Uterus (tissue), 4 donors: Measurements from ENCODE around the gene CCDC170. TPM values are rescaled to one million over a fixed set of nuclear protein-coding genes. Genes with fewer than 3 reads are reported as not detected.
"Not testable (repeated sequence)": the region's sequence is repeated elsewhere in the genome, so short reads cannot be mapped to it uniquely, and the experiment has no call there.

Source experiments
- DNase-seq, 2 donors: peaks; one replicate each; pipeline ENCODE4 v3.0.0-alpha.2; 2019 to 2020
- H3K27ac ChIP-seq, 2 donors: fragments of 200-600 bp; sonication (generic); 1 replicate in 1 of 2; 2 replicates in 1 of 2; pipeline ENCODE4 v1.5.1; 2016 to 2018
- H3K27me3 ChIP-seq, 2 donors: fragments of 200-600 bp; sonication (generic); one replicate each; pipeline ENCODE4 v1.5.1; 2018 to 2019; ENCODE audit warnings: control low read depth in 1 of 2
- H3K36me3 ChIP-seq, 2 donors: fragments of 200-600 bp; sonication (generic); one replicate each; pipeline ENCODE4 v1.5.1; 2019; ENCODE audit warnings: control low read depth in 1 of 2
- H3K4me1 ChIP-seq, 2 donors: fragments of 200-600 bp; sonication (generic); one replicate each; pipeline ENCODE4 v1.5.1; 2018 to 2019; ENCODE audit warnings: control low read depth in 1 of 2
- H3K4me3 ChIP-seq, 2 donors: fragments of 200-600 bp; sonication (generic); 1 replicate in 1 of 2; 2 replicates in 1 of 2; pipeline ENCODE4 v1.5.1; 2018 to 2019; ENCODE audit warnings: mild to moderate bottlenecking in 1 of 2
- H3K9me3 ChIP-seq, 2 donors: fragments of 200-600 bp; sonication (generic); one replicate each; pipeline ENCODE4 v1.5.1; 2019; ENCODE audit warnings: control low read depth in 1 of 2
- CTCF ChIP-seq, 4 experiments: fragments of 200-600 bp in 2 of 4; fragments of 450-650 bp in 2 of 4; sonication (generic) in 2 of 4; IDR thresholded peaks; one replicate each; pipeline ENCODE4 v1.5.1; 2016 to 2019; ENCODE audit warnings: antibody characterized with exemption in 4 of 4, mild to moderate bottlenecking in 2 of 4, moderate library complexity in 1 of 4
- POLR2A ChIP-seq, 2 donors: fragments of 450-650 bp; IDR thresholded peaks; one replicate each; pipeline ENCODE4 v1.6.1; 2016; ENCODE audit warnings: antibody characterized with exemption in 2 of 2, mild to moderate bottlenecking in 1 of 2, moderate library complexity in 1 of 2
- intact Hi-C: fragments of 100-400 bp; cut with DNase I; formaldehyde crosslinking; loops from one replicate; pipeline ENCODE4 v1.15.1; 2023; ENCODE audit warnings: low total_unique reads
- total RNA-seq, 4 donors: library from RNA; depleted of rRNA in 3 of 4; stranded (reverse); fragments of >200 nt in 3 of 4; gene quantifications; one replicate each; pipeline versions ENCODE4 v1.1.0 to v1.2.4, GENCODE V29; 2014 to 2023
- donor health status: DM: yes; HTN: yes; CAD: no.

CCDC170 gene
- total RNA-seq, 4 donors from 2014 or later = 0.29 to 14.2 (median 4.1) TPM

GRCh38 chr6:151451417-151451949 is 42.3 kb upstream of the CCDC170 start:
- Histone ChIP-seq H3K9me3 (no peaks in the 10 kb centered on the region), H3K36me3 (no peaks in the 10 kb centered on the region), H3K4me1 (no peaks in the 10 kb centered on the region), H3K27me3 (no peaks in the 10 kb centered on the region), H3K27ac (peak overlapping the region; percentile 95 to 98), H3K4me3 (peak overlapping the region; percentile 59 to 93)
- no peak for DNase-seq
- intact Hi-C loops = loop anchor here (10.0 kb wide), 1 partner anchor 57 kb away; the partner anchor contains the start of gene ZBTB2
- TF ChIP-seq POLR2A (IDR thresholded peaks at IDR 0.05) (no peak), CTCF (IDR thresholded peaks at IDR 0.05) (no peak)

DNA sequence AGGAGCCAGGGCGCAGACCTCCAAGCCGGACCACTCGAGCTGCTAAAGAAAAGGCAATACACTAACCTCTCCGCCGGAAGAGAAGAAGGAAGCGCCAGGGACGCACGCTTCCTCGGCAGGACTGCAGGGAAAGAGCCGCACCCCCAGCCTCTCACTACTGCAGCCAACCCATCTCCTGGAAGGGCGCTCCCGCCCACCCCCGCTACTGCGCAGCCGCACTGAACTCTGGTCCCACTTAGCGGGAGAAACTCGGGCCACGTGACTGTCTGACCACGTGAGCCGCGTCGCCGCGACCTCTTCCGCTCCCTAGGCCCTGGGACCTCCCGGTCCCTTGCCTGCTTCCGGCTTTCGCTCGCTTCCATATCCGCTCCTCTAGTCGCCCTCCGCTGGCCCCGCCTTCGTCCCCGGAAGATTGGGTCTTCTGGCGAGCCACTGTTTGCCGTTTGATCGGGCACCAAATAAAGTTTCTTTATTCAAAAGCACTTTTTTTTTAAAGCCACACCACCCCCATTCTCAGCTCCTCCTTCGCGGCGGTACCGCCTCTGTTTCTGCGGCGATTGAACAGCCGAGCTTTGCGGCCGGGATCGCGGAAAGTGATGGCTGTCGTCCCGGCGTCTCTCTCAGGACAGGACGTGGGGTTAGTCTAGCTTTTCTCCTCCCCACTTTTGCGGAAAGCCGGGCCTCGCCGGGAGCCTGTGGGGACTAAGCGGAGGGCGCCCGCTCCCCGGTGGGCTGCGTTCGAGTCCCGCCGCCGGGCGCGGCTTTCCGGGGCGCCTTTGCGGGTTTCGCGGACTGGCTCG is 41.7 kb upstream of the CCDC170 start, which contains the start of gene RMND1:
TSS of gene RMND1 (minus strand) at position 177 of the 800 bp plus-strand sequence. CDS start 6,315 bp downstream, outside the sequence.
- Histone ChIP-seq H3K9me3 (no peaks in the 10 kb centered on the region), H3K4me1 (no peaks in the 10 kb centered on the region), H3K27me3 (no peaks in the 10 kb centered on the region), H3K4me3 (peak within 1 kb of the TSS; percentile 93 to 98), H3K27ac (peak within 1 kb of the TSS; percentile 95 to 98), H3K36me3 (no peaks in the 10 kb centered on the region)
- peak in 1 of 4 experiments; percentile 11 for TF ChIP-seq CTCF (IDR thresholded peaks at IDR 0.05)
- TF ChIP-seq POLR2A (IDR thresholded peaks at IDR 0.05) = peak; percentile 44 to 51
- intact Hi-C loops = loop anchor here (10.0 kb wide), 1 partner anchor 57 kb away; the partner anchor contains the start of gene ZBTB2
- DNase-seq = peak; percentile 100

DNA sequence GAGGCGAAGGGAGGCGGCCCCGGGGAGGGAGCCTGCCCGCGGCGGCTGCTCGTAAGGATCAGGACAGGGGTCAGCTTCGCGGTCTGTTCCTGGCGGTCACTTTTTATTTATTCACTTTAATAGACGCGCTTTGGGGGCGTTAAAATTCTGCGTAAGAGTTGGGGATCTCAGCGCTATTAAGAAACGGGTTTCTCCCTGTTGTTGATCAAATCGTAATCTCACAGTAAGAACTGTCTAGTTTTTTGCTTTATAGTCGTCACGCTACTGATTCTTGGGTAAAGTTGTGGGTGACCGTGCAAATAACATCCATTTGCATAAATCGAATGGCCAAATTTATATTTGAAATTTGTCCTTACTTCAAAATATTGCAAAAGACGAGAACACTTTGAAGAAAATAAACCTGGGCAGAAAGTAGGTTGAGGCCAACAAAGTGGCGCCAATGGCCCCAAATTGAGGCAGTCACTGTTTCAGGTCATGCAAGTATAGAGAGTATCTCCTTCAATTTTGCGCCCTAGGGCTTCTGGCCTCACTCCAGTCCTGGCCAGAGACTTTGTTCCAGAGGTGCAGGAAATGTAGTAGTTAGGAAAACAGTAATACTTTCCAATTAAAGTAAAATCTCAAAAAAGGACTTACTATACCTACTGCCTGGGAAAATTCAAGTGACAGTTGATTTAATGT is 40.9 kb upstream of the CCDC170 start:
- DNase-seq = peak in 1 of 2 donors; percentile 43
- TF ChIP-seq POLR2A (IDR thresholded peaks at IDR 0.05) = no peak
- TF ChIP-seq CTCF (IDR thresholded peaks at IDR 0.05) = no peak
- Histone ChIP-seq H3K36me3 (no peaks in the 10 kb centered on the region), H3K4me3 (peak overlapping the region; percentile 93 to 98), H3K9me3 (no peaks in the 10 kb centered on the region), H3K27me3 (no peaks in the 10 kb centered on the region), H3K27ac (peak overlapping the region; percentile 95 to 98), H3K4me1 (no peaks in the 10 kb centered on the region)
- intact Hi-C loops = loop anchor here (10.0 kb wide), 1 partner anchor 58 kb away; the partner anchor contains the start of gene ZBTB2

DNA sequence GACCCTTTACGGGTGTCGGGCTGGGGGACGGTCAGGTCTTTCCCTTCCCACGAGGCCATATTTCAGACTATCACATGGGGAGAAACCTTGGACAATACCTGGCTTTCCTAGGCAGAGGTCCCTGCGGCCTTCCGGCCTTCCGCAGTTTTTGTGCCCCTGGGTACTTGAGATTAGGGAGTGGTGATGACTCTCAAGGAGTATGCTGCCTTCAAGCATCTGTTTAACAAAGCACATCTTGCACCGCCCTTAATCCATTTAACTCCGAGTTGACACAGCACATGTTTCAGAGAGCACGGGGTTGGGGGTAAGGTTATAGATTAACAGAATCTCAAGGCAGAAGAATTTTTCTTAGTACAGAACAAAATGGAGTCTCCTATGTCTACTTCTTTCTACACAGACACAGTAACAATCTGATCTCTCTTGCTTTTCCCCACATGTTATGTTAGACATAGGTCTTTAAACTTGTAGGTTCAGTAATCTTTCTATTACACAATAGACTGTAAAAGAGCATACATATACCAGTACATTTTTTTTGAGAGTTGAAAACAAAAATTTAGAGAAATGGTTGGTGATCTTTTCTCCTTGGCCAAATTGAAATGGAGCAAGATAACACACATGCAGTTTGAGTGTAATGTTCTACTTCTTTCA is 37.9 kb upstream of the CCDC170 start:
- not testable (repeated sequence) for H3K27me3 ChIP-seq, H3K36me3 ChIP-seq, H3K4me3 ChIP-seq, H3K4me1 ChIP-seq, H3K27ac ChIP-seq, DNase-seq, H3K9me3 ChIP-seq
- intact Hi-C loops = loop anchor here (10.0 kb wide), 1 partner anchor 61 kb away; the partner anchor contains the start of gene ZBTB2

DNA sequence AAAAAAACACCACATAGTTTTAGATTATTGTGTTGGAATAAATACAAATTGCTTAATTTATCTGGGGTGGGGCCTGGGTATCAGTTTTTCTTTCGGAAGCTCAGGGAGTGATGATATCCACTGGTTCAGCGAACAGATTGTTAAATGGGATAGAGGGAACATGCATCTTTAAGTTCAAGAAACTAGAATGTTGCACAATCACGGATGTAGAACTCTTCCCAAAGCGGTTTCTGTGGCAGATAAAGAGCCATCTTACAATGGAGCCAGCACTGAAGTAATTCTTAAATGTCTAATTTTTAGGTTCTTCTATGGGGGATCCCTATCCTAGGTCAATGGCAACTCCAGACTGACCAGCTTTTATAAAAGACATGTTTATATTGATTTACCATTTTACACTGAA is 32.1 kb upstream of the CCDC170 start:
- no peak overlapping the region for H3K4me3 ChIP-seq
- H3K36me3 ChIP-seq = no peaks in the 10 kb centered on the region
- H3K27me3 ChIP-seq = no peaks in the 10 kb centered on the region
- TF ChIP-seq POLR2A (IDR thresholded peaks at IDR 0.05) (no peak), CTCF (IDR thresholded peaks at IDR 0.05) (no peak)
- no peaks in the 10 kb centered on the region for H3K9me3 ChIP-seq
- no peak for DNase-seq
- H3K4me1 ChIP-seq = no peaks in the 10 kb centered on the region
- intact Hi-C loops = no loop called here
- no peak overlapping the region for H3K27ac ChIP-seq
